NOMO-1 treated with DMSO at 0.1 percent for 48 hours (cell line): ENCODE measurements around the gene EGLN3.
"Not testable (repeated sequence)": the region's sequence is repeated elsewhere in the genome, so short reads cannot be mapped to it uniquely, and the experiment has no call there.

Source experiments
- DNase-seq: peaks from one replicate; lab custom pipeline; 2025; ENCODE audit not compliant: unreplicated experiment; lab: John Stamatoyannopoulos, UW

EGLN3 gene

DNA sequence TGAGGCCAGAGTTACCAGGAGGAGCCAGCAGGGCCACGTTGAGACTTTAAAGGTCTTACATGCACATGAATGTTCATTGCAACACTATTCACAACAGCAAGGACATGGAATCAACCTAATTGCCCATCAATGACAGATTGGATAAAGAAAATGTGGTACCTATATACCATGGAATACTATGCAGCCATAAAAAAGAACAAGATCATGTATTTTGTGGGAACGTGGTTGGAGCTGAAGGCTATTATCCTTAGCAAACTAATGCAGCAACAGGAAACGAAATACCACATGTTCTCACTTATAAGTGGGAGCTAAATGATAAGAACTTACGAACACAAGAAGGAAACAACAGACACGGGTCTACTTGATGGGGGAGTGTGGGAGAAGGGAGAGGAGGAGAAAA lies 11.6 kb upstream of the EGLN3 start:
- DNase-seq: not testable (repeated sequence)

DNA sequence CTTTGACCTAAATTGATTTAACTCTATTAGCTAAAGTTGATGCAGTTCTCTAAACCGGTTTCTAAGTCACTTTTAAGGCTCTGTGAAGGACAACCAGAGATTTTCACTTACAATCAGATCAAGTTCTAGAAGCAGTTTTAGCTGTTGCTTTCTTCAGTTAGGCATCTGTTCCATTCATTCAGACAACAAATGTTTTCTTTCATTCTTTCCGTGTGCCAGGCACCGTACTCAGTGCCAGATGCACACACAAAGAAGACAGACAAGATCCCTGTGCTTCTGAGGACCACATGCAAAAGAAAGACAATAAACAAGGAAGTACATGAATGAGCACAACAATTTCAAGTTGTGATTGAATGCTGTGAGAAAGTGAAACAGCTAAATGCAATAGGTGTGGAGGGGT lies 11.1 kb upstream of the EGLN3 start:
- DNase-seq: no peak

DNA sequence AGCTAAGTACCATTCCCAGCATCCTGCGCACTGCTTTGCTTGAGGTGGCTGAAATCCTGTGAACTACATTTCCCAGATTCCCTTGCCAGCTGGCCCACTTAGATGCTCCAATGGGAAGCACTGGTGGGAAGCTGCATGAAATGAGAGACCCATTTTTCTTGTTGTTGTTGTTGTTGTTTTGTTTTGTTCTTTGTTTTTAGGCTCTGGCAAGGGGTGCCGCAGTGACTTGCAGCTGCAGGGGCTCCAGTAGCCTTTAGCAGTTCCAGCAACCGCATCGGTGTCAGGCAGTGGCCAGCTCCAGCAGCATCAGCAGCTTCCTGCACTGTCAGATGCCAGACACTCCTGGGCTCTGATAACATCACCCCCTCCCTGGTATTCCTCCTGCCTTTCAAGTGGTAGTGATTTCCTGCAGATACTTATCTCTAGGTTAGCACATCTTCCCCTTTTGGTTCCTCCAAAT lies 8.8 kb upstream of the EGLN3 start:
- DNase-seq: no peak

DNA sequence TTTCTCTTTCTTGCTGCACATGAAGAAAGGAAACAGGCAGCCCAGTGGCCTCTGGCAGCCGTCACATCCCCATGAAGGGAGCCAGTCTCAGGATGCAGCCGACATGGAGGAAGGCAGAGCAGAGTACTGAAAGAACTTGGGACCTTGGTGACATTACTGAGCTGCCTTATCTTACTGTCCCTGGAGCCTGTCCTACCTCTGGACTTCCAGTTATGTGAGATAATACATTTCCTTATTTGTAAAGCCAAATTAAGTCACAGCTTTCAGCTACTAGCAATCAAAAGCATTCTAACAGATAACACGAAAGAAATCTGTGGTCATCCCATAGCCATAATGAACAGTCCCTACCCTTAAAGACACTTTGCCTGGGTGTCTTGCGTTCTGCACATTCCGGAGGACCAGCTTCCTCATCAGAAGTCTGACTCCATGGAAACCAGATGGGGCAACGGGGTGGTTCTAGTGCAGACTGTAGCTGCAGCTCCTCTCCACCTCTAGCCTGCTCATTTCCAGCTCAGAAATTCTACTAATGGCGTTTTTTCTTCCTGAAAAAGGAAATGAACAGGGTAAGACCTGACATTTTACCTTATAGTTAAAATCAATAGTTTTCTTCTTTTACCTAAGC lies 7.8 kb upstream of the EGLN3 start:
- no peak for DNase-seq

DNA sequence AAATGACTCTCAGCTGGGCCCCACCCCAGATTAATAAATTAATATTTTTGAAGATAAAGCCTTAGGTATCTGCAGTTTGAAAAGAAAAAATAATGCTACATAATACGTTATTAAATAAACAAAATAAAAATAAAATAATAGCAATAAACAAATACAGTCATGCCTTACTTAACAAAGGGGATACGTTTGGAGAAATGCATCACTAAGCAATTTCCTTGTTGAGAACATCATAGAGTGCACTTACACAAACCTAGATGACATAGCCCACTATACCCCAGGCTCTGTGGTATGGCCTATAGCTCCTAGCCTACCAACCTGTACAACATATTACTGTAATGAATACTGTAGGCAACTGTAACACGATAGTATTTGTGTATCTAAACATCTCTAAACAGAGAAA lies 7.1 kb upstream of the EGLN3 start:
- DNase-seq: no peak

DNA sequence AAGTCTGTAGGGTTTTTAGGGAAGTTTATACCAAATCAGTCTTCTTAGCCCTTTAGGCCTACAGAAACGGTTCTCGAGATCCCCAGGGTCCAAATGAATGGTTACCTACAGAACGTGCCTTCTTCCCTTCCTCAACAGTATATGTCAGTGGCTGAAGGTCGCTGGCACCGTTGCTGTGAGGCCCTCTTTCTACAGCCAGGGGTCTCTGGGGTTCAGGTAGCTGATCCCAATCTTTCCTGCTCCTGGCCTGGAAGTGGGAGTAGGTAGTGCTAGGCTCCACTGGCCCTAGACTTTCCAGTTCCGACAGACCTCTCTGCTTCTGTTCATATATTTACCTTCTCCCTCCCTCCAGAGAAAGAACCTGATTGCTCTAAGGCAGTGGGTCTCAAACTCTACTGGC lies 6.4 kb upstream of the EGLN3 start:
- DNase-seq: no peak

DNA sequence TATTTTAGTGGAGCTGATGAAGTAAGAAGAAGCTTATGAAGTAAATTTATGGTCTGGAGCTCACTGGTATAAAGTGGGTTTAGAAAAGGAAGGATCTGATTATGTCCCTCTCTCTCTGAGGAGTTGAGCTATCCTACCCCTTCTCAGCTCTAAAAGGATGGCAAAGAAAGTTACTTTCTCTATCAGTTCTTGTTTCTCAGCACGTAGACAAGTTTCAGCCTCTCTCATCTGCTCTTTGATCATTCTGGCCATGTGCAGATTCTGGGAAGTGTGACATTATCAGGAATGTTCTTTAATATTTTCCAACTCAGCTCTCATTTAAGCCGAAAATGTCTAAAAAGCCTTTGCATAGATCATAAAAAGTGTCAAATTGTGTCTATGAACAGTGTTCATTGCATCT lies 5.8 kb upstream of the EGLN3 start:
- no peak for DNase-seq

DNA sequence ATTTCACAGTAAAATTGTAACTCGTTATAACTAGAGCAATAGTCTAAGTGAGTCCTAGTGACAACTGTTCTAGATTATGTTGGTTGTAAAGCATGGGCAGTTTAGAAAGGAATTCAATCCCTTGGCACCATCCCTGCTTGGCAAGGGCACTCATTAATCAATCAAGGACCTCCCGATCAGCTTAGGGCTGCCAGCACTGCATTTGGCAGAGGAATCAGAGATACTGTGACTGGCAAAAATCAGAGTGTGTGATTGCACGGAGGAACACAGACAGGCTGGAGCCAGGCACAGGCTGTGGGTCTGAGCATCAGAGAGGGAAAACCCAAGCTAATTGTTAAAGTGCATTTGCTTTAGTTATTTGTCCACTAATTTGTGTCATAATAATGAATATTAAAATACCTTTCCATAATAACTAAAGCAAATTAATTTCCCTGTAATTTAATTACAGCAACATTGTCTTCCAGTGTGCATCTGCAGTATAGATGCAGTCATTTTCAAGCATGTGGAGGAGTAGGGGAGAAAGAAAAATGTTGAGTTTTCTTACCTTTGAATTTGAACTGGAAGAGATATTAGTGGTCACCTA lies 3.2 kb upstream of the EGLN3 start:
- DNase-seq: no peak

DNA sequence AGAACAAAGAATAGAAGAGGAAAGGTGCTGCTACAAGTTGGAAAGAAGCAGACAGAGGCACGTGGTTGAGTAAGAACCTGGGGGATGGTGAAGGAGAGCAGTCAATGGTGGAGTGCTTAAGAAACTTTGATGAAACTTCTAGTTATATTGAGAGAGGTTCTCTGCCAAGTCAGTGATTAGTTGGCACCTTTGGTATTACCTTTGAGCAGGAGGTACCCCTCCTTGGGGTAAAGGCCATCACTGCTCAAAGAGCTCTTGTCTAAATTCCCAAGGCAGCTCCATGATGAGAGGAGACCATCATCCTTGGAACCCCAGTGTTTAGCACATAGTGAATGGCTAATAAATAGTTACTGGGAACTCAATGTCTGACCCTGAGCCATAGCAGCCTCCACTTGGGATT lies 1.7 kb upstream of the EGLN3 start:
- DNase-seq: no peak

DNA sequence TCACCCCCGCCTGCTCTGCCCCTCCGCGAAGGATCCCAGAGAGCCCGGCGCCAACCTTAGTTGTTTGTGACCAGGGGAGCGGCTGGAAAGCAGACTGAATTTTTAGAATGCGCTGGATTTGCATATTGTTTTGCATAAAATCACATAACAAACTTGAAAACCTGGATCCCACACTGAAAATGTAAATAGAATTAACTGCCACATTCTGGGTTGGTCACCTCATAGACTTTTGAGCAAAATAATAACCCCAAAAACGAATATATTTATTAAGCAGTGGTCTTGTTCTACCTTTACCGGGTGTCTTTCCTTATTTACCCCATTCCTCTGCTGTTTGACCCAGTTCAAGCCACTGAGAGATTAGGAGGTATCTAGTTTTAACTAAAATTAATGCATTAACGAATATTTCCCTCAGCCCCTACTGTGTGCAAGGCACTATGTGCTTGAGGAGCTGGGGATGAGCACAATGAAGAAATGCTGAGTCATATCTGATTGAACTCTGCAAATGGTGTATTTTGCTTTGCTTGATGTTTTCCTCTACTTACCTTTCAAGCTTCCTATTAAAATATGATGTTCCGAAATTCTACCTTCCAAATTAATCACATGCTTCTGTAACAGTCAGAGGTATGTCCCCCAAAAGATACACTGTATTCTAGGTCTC lies 438 bp upstream of the EGLN3 start:
- DNase-seq: no peak

DNA sequence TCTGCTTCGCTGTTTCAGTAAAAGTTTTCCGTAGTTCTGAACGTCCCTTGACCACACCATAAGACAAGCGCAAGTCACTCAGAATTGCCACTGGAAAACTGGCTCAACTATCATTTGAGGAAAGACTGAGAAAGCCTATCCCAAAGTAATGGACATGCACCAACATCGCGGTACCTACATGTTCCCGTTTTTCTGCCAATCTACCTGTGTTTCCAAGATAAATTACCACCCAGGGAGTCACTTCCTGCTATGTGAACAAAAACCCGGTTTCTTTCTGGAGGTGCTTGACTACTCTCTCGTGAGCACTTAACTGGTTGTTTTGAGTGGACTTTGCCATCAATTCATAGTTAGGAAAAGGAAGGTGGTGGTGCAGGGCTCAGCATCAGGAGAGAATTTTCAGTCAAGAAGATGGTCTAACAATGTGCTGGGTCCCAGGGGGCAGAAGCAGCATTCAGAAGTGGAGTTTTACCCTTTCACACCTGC lies 1.4 kb downstream of the EGLN3 start:
- DNase-seq: no peak

DNA sequence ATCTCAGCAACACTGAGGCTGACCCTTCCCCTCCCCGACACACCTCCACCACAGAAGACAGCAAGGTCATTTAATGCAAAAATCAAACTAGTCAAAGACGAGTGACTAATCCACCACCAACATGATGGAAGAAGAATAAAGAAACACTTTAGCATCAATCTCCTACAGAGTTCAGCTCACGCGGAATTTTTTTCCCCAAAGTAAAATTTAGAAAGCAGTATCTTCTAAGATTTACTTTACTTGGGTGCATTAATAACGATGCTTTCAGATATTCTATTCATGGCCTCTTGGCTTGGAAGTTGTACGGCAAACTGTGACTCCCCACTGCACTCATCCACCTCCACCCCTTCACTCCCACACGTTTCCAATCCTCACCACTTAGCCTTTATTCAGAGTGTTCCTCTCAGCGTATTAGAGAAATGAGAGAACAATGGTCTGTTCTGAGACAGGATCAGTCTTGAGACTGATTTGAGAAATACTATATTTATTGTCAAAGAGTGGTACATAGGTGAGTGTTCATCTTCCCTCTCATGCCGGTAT lies 1.9 kb downstream of the EGLN3 start:
- no peak for DNase-seq

DNA sequence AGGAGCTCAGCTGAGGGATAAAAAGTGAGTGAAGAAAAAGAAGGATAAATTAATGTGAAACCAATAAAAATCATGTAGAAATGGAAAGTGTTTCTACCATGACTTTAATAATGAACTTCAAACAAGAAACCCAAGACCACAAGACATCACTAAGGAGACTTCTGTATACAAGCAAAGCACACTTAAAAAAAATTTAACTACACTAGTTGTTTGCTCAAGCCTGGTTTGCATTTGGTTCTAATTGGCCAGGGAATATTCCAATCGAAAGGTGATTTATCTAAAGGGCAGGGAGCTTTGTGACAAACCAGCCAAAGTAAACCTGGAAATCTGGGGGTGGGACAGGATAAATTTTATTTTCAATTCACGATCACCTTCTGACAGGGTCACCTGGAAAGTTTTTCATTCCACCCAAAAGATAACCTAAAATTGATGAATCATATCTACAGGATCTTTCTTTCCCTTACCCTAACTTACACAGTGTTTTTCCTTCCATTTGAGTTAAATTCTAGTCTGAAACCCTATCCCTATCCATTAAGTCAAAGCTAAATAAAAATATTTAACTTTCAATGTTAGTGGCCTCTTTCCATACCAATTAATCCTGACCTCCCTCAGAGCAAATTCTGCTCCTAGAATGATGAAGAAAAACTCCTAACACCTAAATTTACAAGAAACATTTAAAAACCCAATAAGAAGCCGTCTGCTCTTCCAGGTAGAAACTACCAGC lies 2.6 kb downstream of the EGLN3 start:
- DNase-seq: no peak

DNA sequence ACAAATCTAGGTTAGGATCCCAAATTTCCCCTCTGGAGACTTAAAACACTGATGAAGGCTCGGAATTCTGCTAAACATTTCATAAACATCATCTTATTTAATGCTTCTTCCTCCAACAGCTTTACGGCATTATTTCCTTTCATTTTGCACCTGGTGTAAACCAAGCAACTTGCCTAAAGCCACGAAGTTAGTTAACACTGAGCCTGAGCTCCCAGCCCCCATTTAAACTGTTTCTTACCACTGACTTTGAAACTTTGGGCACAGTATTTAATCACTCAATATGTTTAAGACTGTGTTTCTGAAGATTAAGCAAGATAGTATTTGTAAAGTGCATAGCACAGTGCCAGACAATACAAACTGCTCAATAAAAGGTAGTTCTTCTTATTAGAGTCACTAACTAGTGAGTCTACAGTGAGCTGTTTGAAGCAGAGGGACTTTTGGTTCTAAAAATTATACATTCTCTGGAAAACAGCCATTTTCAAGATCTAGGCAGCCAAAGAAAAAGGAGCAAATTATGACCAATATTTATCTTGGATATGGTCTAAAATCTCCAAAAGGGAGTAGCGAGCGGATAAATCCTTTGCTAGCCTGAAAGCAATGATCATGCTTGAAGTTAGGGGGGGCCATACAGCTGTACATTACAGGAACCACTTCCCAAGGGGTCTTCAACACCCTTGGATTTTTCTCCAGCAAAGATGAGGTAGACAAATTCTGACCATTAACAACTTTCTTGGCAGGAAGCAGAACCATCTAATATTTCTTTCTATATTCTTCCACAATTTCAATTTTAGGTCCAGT lies 4.0 kb downstream of the EGLN3 start:
- no peak for DNase-seq

DNA sequence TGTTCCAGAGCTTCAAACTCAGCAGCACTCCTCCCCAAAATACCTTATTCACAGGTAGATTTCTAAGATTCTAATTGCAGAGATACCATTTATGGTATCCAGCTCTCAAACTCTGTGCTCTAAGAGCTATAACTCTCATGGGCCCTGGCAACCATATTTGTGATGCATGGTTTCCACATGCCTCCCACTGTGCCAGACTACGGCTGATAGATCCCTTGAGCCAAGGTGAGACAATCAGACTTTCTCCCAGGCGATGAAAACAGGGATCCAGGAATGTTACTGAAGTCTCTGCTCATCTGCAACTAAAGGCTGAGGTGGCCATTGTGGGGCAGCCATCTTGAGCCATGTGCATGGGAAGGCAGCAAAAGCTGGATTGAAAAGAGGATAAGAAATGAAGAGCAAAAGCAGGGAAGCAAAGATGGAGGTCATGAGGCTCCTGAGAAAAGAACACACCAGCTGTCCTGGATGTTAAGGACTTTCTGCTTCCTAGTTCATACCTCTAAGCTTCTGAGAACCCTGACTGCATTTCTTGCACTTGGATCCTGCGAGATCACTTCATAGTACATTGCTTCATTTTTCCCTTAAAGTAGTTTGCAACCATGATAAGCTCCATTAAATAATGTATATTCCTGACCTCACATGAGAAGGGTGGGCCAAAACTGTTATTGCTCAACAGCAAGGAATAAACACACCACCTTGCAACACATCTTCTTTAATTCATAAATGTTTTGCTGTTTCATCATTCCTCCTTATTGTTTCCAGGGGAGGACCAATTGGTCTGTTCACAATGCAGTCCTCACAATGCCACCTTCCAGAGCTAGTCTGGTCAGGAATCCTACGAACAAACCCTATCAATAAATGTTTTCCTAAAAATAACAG lies 5.4 kb downstream of the EGLN3 start:
- DNase-seq: no peak

DNA sequence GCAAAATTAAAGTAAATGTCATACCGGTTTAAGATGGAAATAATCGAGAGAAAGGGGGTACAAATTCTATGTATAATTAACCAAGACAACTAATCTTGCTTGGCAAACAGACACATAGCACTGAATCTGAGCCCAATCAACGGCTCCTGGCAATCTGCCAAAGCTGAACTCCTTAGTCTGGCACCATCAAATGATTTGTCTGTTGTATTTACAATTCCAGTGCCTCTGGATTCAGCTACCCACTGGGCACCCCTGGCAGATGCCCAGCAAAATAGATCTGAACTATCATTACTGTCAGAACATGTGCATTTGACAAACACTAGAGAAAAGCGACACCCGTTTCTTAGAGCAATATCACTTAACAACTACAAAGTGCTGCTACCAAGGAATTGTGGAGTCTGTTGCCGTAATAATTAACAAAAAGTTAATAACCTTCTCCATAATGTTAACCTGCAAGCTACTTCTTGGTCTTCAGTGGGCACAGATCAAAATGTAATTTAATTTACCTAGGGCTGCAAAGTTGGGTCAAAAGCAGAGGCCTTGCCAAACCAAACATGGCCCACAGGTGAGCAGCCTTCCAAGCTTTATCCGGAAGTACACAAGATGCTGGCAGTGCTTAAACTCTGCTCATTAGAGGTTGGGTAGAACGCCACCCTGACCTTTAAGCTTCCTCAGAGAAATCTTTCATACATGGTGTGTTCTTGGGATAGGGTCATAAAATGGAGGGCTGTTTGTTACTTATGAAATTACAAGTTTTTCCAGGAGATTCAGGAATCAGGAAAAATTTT lies 7.6 kb downstream of the EGLN3 start:
- DNase-seq: no peak

DNA sequence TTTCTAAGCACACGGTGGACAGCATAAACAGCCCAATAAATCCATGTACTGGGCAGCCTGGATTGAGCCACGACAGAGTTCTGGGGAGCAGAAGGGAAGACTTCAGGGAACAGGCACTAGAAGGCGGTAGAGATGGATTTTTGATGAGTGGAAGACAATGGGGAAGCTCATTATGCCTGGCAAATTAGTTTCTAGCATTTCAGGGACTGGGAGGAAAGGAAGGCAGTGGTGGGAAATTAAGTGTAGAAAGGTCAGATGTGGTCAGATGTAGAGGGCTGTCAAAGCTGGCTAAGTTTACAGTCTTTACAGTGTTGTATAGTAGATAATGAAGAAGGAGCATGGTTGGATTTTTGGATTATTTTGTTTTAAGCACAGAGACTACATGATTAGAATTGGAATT lies 9.2 kb downstream of the EGLN3 start:
- no peak for DNase-seq

DNA sequence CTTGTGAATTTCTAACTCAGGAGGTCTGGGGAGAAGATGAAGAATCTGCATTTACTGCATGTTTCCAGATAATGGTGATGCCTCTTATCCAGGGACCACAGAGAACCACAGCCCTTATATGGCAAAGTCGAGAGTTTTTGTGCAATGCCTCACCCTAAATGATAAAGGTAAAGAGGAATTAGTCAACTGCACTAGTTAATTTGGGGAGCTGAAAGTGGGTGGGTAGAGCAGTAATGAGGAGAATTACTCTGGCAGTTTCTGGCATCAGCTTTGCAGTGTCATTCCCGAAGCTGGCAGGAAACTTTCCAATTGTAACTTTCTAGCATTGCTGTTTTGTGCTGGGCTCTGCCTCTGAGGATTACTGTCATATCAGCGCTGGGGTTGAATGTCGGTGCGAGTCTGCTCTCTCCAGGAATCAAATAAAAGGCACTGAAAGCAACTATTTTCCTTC lies 10.3 kb downstream of the EGLN3 start:
- DNase-seq: no peak
